ENCODE data around the gene WDFY2.

DNA sequence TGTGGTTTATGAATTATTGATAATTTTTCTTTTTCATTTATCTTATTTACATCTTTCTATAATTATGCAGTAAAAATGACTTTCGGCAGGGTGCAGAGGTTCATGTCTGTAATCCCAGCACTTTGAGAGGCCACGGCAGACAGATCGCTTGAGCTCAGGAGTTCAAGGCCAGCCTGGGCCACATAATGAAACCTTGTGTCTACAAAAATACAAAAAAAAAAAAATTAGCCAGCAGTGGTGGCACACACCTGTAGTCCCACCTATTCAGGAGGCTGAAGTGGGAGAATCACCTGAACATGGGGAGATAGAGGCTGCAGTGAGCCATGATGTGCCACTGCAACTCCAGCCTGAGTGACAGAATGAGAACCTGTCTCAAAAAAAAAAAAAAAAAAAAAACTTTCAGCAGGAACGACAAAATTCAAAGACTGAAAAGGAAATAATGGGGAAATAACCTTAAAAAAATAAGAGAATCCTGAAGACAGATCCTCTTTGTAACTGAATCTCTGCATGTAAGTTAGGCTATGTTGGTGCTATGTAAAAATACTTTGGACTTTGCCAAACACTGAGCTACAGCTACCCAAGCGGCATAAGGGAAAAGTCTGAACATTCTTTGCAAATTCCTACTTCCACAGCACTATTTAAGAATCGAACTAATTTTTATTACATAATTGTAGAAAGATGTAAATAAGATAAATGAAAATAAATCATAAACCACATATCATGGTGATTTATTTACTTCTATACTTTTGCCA, 36.7 kb upstream of the WDFY2 start:
- TF ChIP-seq, protein P1, sequence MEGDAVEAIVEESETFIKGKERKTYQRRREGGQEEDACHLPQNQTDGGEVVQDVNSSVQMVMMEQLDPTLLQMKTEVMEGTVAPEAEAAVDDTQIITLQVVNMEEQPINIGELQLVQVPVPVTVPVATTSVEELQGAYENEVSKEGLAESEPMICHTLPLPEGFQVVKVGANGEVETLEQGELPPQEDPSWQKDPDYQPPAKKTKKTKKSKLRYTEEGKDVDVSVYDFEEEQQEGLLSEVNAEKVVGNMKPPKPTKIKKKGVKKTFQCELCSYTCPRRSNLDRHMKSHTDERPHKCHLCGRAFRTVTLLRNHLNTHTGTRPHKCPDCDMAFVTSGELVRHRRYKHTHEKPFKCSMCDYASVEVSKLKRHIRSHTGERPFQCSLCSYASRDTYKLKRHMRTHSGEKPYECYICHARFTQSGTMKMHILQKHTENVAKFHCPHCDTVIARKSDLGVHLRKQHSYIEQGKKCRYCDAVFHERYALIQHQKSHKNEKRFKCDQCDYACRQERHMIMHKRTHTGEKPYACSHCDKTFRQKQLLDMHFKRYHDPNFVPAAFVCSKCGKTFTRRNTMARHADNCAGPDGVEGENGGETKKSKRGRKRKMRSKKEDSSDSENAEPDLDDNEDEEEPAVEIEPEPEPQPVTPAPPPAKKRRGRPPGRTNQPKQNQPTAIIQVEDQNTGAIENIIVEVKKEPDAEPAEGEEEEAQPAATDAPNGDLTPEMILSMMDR (IDR thresholded peaks at IDR 0.05; ENCODE audit: low read depth, low read length), result no peak
- TF ChIP-seq POLR2A (IDR thresholded peaks at IDR 0.05; ENCODE audit: extremely low read depth, insufficient read length), result no peak

Measured in NB4 (cell line).